ENCODE data around the gene IRGC.
A peak's percentile ranks its signal among the peaks of the same experiment; 100 is the strongest.

The IRGC gene

DNA sequence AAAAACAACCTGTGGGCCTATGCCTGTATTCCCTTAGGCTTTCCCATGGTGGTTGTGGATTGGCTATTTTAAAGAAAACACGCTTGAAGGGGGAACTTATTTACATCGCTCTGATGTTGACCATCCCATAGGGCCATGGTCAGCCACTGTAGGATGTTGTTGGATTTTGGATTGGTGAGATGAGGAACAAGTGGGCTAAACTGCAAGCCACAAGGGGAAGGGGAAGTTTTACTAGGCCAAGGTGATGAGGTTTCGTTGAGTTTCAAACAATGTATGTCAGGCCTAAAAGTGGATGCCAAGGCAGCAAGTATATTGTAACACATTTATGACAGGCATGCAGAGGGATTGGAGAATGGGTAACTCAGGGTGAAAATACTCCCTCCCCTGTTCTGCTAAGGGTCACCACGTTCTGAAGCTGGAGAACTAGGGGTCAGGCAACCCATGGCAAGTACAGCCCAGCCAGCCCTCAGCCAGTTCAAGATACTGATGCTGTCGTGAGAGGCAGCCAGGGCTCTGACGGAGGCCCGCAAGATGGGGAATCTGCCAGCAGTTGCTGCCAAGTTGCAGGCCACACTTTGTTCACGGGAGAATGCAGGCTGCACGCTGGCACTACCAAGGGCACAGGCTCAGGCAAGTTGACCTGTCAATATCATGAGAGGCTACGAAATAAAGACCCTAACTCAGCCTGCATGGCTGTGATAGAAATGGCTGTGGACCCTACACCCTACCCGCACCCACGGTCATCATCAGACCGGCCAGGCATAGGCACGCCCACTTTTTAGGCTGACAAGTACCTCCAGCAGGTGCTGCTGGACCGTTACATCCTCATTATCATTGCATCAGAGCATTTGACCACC is 11.1 kb downstream of the IRGC start:
- no peak for DNase-seq

DNA sequence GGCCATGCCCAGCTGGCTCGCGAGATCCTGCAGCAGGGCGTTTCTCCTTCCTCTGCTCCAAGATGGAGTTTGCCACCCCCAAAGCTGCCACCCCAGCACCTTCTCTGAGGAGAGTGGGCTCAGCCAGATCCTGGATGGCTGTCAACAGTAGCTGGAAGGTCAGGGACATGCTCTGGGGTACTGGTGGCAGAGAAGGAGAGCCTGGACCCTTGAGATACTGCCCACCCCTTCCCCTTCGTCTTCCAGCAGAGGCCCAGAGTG is 11.6 kb downstream of the IRGC start:
- no peak for DNase-seq

DNA sequence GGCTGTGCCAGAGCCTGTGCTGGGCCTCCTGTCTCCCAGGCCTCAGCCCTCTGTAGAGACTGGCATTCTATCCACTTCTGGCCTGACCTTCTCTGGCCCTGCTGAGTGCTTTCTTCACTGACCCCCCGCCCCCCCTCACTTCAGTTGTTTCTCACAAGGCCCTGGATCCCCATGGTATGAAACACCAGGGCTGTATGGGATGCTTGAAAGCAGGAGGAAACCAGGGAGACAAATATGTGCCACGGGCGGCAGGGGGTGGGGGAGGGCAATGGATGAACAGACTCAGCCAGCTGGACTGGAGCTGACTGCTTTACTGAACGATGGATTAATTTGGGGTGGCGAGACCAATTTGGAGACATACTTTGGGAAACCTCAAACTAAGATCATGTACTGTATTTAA is 14.0 kb downstream of the IRGC start:
- DNase-seq = no peak

DNA sequence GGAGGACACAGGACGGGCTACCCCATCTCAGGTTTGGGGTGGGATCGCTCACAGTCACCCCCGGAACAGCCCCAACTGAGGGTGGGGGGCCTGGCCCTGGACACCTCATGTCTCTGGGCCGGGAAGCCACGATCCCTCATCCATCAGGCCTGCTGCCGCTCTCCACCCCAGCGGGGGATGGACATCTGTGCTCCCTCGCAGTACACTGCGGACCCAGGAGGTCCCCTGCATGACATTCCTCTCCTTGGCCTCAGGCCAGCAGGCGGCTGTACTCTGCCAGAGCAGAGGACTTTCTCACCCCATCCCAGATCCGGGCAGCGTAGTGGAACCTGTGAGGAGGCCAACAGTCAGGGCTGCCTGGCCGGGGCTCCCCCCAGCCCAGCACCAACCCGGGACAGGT is 15.5 kb downstream of the IRGC start:
- DNase-seq = no peak

DNA sequence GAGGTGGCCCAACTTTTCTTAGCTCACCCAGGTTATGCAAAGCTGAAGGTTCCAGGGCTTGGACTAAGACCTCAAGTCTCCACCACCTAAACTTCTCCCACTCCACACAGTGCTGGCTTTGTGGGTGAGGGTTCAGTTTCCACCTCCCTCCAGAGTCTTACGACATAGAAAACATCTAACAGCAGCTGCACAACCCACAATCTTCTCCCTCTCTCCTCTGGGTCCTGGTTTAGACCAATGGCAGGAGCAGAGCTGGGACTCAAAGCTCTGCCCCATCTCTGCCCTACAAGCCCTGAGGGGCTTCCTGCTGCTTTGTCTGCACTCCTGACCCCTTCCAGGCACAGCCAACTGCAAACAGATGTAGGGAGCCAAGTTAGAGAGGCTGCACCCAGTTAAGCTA is 16.0 kb downstream of the IRGC start:
- DNase-seq = no peak

DNA sequence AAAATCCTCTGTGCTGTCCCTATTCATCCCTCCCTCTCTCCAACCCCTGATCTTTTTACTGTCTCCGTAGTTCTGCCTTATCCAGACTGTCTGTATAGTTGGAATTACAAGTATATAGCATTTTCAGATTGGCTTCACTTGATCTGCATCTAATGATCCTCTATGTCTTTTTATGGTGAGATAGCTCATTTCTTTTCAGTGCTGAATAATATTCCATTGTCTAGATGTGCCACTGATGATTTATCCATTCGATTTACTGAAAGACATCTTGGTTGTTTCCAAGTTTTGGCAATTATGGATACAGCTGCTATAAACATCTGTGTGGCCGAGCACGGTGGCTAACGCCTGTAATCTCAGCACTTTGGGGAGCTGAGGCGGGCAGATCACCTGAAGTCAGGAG is 19.1 kb downstream of the IRGC start:
- no peak for DNase-seq

DNA sequence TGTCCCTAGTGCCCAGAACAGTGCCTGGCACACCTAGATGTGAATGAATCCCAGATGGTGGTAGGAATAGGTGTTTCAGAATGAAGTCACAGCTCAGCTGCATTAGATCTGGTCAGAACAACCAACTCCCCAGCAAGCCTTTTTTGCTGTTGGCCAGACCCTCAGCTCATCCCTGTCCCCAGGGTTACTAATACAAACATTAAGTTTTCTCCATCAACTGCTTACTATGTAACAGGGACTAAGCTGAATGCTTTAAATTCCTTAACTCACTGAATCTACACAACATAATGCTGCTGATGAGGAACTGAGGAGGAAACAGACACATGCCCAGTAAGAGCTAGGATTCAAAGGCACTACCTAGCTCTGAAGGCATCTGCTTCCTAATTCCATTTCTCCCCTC is 20.1 kb downstream of the IRGC start:
- peak; percentile 63 for DNase-seq

DNA sequence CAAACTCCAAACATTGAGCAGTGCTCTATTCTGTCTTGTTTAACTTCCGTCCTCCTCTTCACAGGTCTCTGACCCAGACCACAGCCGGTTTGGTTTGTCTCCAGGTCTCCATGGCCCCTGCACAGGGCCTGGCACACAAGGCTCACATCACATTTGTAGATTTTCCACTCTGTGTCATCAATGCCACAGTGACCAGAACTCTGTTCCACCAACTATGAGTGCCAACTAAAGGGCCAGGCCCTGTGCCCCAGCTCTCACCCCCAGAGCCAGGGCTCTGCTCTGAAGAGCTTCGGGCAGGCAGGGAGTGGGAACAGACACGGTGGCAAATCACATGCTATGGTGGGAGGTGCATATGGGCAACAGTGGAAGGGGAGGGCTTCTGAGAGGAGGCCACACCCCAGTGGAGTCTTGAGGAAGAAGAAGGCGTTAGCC is 22.9 kb downstream of the IRGC start:
- DNase-seq = no peak

DNA sequence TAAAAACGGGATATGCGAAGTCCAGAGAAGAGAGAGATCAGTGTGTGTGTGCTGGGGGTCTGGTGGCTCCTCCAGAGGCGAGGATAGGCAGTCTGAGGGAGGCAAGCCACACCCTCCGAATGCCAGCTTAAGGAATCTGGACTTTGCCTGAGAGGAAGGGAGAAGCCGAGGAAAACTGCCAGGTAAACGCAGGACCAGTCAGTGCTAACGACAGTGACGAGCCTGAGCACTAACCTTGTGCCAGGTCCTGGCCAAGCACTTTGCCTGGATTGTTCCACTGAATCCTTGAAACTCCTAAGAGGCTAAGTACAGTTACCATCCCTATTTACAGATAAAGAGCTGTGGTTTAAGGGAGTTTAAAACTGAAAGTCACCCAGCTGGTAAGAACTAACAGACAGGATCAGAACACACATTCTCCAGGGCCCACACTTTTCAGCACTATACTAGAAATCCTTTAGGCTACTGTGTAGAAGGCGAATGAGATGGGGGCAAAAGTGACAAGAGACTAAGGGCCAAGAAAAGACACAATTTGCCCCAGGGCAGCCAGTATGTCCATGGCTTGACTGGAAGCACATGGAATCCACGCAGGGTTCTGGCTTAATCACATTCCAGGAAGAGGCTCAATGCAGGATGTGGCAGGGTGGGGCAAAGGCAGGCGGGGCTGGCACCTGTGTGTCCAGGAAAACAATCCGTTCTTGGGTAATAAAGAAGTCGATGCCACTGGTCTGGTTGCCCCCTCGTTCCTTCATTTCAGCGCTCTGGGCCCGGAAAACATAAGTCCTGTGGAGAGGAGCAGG is 23.8 kb downstream of the IRGC start:
- no peak for DNase-seq

DNA sequence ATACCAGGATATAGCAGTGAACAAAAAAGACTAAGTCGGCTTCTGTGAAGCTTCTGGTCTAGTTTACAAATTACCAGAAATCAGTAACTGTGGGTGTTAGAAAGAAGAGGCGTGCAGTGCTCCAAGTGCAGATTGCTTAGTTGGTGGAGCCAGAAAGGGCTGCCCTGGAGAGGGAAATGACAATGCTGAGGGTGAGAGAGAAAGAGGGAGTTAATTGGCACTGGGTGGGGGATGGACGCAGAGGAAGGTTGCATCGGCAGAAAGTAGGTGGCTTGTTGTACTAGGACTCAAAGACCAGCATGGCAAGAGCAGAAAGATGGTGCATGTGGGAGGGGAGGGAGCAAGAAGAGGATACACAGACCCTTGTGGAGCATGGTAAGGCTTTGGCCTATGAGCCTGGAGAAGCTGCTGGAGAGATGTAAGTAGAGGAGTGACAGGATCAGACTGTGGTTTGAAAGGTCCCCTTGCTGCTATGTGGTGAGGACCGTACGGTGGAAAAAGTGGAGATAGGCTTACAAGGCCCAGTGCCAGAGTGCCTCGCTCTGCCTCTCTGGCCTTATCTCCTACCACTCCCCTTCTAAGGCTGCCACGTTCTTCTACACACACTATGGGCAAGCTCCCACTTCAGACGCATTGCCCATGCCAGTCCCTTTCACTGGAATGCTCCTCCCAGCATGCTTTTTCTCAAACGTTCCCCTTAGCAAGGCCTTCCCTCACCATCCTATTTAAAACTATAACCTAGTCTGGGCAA is 25.4 kb downstream of the IRGC start:
- DNase-seq = no peak

DNA sequence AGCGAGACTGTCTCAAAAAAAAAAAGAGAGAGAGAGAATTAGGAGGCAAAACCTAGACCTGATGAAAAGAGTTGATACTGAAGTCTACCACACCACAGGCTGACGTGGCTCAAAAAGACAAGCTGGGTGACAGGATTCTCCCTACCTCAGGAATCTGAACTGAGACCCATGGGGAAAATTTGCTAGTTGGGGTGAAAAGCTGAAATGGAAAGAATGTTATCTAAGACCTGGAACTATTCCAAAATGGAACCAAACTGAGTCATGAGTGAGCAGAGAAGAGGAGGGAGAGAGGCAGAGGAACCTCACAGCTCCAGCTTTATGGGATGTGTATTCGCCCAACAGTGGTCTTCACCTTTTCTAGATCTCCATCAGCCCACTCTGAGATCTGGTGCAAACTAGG is 27.2 kb downstream of the IRGC start:
- peak; percentile 64 for DNase-seq

DNA sequence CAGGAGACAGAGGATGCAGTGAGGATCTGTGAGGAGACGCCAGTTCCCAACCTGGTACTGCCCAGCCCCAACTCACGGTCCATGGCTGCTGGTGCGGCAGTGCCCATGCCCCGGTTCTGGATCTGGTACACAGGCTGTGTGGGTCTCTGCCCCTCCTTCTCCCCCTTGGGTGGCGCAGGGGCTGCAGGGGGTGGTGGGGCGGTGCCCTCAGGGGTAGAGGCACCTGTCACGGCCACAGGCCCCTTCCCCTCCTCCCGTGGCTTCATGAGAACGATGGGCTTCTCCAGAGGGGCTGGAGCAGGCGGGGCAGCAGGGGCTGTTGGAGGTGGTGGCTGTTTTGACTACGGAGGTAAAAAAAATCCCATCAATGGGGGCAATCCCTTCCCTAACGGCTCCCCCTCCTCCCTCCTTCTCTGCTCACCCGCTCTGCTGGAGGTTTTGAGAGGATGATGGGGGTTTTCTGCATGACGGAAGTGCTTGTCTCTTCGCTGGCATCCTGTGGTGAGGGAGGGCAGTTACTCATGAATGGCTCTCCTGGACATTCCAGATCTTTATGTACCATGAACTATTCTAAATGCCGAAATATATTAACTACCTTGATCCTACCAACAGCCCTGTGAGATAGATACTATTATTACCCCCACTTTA is 31.8 kb downstream of the IRGC start:
- DNase-seq = no peak

DNA sequence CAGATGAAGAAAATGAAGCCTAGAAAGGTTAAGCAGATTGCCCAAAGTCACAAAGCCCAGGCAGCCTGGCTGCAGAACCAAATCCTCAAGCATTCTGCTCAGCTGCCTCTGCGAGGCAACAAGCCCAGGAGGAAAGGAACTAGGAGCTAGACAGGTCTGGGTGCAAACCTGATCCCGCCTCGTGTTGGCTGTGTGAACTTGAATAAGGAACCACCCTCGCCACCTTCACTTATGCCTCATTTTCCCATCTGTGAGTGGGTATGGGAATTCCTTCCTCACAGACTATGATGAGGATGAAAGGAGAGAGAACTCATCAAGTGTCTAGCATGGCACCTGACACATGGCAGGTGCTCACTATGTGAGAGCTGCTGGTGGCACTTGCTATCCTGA is 32.3 kb downstream of the IRGC start:
- DNase-seq = no peak

DNA sequence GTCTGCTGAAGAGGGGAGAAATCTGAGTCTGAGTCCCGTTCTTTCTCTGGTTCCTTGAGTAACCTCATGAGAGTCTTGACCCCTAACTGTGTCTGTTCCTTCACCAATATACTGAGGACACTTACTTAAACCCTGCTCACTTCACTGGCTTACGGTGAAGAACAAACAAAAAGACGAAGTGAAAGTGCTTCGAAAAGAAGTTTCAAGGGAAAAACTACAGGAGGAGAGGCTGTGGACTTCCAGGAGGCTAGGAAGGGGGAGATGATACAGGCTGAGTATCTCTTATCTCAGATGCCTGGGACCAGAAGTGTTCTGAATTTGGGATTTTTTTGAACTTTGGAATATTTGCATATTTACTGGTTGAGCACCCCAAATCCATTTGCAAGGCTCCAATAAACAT is 32.8 kb downstream of the IRGC start:
- DNase-seq = no peak

DNA sequence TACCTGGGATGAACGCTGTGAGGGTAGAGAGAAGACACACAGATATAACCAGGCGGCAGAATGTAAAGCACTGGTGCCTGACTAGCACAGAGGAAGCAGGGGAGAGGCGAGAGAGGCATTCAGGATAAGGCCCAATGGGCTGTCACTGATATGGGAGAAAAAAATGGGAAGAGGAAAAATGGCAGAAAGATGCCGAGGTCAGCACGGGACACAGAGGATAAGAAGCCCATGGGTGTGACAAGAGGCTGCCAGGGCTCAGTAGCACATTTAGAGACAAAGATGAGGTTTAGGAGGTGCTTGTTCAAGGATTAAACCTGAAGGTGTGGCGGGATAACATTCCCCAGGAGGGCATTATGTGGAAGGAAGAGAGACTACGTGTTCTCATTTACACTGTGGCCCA is 33.3 kb downstream of the IRGC start:
- DNase-seq = no peak

DNA sequence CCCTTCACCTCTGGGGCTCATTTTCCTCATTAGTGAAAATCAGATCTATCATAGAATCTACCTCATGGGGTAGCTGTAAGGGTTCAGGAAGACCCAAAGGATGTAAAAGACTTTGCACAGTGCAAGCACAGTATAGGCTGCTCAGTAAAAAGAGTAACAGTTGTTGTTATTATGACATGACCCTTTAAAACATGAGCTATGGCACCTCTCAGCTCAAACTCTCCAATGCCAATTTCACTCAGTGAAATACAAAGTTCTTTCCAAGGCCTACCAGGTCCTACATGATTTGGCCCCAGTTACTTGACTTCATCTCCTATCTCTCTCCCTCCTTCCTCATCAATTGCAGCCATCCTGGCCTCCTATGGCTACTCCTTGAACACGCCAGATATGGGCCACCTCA is 34.0 kb downstream of the IRGC start:
- DNase-seq = no peak

DNA sequence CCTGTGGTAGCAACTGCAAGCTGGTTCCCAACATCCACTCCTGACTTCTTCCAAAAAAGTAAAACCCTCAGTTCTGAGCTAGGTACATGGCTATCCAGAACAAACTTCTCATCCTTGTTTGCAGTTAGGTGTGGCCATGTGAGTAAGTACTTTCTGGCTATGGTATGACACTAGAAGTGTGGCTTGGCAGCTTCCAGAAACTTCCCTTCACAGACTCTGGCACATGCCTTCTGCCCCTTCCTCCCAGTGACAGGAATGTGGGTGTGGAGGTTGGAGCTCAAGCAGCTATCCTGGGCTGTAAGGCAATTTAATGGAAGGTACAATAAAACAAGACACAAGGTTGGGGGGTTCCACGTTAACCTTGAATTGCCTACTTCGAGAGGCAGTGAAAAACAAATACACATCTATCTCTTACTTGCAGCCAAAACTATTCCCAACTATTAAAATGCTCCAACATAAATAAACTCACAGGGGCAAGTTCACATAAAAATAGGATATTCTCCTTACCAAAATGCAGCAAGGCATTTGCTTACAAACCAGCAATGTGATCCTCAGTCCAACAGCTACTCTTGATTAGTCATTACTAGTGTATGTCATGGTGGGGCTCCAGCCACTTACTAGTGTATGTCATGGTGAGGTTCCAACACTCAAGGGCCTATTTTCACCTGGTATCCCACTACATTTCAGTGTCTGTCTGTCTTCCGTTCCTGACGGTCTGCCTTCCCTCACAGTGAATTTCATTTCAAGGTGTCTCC is 35.8 kb downstream of the IRGC start:
- peak; percentile 56 for DNase-seq

DNA sequence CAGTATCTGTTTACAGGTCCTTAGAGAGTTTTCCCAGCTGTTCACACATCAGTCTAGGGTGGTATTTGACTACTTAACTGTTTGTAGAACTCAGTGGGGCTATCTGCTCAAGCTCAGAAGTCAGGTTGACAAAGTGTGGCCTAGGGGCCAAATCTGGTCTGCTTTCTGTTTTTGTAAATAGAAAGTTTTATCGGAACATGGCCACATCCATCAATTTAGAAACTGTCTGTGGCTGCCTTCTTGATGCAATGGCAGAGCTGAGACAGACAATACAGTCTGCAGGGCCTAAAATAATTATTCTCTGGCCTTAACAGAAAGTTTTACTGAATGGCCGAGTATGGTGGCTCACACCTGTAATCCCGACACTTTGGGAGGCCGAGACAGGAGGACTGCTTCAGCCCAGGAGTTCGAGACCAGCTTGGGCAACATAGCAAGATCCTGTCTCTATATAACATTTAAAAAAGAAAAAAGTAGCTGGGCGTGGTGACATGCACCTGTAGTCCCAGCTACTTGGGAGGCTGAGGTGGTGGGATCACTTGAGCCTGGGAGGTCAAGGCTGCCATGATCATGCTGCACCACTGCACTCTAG is 36.5 kb downstream of the IRGC start:
- no peak for DNase-seq

DNA sequence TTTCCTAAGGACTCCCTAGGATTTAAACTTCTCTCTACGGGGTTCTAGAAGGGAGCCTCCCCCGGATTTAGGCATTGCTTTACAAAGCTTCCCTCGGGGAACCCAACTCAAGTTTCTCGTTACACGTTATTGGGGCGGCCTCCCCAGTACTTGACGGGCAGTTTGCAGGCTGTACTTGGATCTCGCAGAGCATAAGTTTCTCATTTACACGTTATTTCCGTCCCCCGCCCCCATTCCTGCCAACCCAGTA is 38.3 kb downstream of the IRGC start:
- no peak for DNase-seq

DNA sequence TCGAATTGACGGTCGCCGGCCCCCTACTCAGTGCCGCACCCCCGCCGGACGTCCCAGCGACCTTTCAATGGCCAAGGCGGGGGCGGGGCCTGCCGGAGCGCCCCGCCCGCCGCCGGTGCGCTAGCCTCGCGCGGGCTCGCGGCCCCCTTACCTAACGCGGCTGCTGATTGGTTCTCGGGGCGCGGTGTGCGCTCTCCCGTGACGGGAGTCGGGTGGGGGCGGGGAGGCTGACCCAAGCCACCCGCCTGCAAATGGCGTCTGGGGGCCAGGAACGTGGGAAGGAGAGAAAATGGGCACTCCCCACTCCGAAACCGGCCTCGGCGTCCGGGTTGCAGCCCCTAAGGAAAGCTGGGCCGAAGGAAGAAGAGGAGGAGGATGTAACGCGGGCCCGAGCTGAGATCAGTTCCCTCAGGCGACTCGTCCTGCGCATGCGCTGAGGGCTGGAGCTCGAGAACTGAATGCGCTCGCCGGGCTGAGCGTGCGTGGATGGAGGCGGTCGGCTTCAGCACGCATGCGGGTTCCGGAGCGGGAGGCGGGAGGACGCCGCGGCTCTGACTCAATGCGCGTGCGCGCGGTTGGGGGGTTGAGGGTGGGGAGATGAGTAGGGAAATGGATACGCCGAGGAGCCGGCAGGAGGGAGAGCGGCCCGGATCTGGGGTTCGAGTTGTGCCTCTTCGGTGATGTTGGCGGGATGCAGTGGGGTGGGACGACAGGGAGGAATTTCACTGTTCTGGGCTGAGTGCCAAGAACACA is 38.8 kb downstream of the IRGC start, which contains the start of gene SMG9:
SMG9 (minus strand) TSS at position 460 of the 753 bp plus-strand sequence. CDS start 4,221 bp downstream, outside the sequence.
- DNase-seq = peak; percentile 97

DNA sequence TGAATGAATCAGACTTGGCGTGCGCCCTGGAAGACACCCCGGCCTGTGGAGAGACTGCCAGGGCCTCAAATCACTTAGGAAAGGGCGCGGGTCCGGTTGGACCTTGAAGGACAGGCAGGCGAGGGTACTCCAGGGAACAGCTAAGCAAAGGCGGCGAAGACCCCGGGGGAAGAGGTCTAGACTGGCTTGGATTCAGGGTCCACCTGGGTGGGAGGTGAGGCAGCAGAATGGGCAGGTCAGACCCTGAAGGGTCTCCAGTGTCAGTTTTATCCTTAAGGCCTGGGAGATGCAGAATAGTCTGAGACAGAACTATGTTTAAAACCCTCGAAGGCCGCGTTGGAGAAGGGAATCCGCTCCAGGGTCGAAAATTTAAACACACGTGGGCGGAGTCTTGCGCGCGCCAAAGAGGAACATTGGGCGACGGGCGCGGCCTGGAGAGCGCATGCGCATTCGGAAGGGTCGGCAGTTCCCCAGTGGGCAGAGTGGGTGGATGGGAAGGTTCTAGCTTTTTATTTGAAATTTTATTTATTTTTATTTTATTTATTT is 39.5 kb downstream of the IRGC start:
- DNase-seq = peak; percentile 76
